ENCODE measurements around the gene SSX2IP. TPM values are rescaled to one million over a fixed set of nuclear protein-coding genes. Genes with fewer than 3 reads are reported as not detected.

Gene SSX2IP
- total RNA-seq, 2 donors from 2014 or later = 16.6 to 21.8 TPM

- Histone ChIP-seq H3K36me3 (ENCODE audit: control insufficient read depth, insufficient read depth, low read length) (peaks cover 11% of the 10 kb centered on the region), H3K9ac (ENCODE audit: extremely low read depth, low read length, poor library complexity, severe bottlenecking) (no peak overlapping the region), H3K4me1 (ENCODE audit: control insufficient read depth, insufficient read depth, low read length) (no peaks in the 10 kb centered on the region), H3K9me3 (ENCODE audit: control insufficient read depth, low read length) (no peaks in the 10 kb centered on the region), H3K27ac (ENCODE audit: low read depth, low read length) (no peak overlapping the region), H3K4me3 (ENCODE audit: low read length) (no peak overlapping the region), H3K27me3 (ENCODE audit: control insufficient read depth, insufficient read depth, low read length, poor library complexity, severe bottlenecking) (no peaks in the 10 kb centered on the region)
- no peak overlapping the region for H3K4me3 Mint-ChIP-seq
- H3K9me3 Mint-ChIP-seq = no peaks in the 10 kb centered on the region
- H3K36me3 Mint-ChIP-seq (ENCODE audit: low read depth) = no peaks in the 10 kb centered on the region
- peak; percentile 51 for DNase-seq
- H3K27ac Mint-ChIP-seq = no peak overlapping the region
- H3K4me1 Mint-ChIP-seq = no peaks in the 10 kb centered on the region
- no peaks in the 10 kb centered on the region for H3K27me3 Mint-ChIP-seq (ENCODE audit: insufficient read depth)
- TF ChIP-seq, protein P1, sequence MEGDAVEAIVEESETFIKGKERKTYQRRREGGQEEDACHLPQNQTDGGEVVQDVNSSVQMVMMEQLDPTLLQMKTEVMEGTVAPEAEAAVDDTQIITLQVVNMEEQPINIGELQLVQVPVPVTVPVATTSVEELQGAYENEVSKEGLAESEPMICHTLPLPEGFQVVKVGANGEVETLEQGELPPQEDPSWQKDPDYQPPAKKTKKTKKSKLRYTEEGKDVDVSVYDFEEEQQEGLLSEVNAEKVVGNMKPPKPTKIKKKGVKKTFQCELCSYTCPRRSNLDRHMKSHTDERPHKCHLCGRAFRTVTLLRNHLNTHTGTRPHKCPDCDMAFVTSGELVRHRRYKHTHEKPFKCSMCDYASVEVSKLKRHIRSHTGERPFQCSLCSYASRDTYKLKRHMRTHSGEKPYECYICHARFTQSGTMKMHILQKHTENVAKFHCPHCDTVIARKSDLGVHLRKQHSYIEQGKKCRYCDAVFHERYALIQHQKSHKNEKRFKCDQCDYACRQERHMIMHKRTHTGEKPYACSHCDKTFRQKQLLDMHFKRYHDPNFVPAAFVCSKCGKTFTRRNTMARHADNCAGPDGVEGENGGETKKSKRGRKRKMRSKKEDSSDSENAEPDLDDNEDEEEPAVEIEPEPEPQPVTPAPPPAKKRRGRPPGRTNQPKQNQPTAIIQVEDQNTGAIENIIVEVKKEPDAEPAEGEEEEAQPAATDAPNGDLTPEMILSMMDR (conservative IDR thresholded peaks at IDR 0.05) = peak; percentile 62
- 94% methylated on average over 1 of the region's 1 CpG; no CpG with 5 or more reads in 1 of the 2 experiments for WGBS, 2 experiments (ENCODE audit: insufficient coverage in 1 of 2, insufficient read length in 1 of 2)
Observed at GRCh38 chr1:84668185-84668584, 22.1 kb downstream of the SSX2IP start.

DNA sequence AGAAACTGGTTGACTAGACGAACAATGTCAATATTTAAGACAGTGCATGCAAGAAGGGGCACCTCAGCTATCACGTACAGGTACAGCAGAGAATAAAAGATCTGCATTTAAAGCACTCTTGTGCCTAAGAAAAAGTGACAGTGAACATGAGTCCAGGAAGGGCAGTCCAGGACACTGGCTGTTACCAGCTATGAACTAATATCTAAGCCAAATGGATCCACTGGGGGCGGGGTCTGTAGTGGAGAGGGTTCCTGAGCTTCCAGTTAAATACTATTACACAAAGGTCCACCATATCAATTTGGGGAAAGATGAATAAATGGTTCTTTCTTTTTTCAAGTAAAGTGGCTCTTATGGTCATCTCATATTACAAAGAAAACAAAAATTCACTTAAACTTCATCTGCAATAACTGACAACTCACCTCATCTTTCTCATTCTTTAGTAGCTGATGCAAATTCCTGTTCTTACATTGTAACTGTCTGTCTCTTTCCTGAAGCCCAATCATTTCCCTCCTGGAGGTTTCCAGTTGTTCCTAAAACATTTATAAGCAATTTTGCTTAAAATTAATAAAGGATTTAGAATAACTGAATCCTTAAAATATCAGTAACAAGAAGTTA is 24.5 kb downstream of the SSX2IP start:
- TF ChIP-seq, protein P1 (conservative IDR thresholded peaks at IDR 0.05) = no peak
- Histone ChIP-seq H3K27ac (ENCODE audit: low read depth, low read length) (no peak overlapping the region), H3K9ac (ENCODE audit: extremely low read depth, low read length, poor library complexity, severe bottlenecking) (no peak overlapping the region), H3K9me3 (ENCODE audit: control insufficient read depth, low read length) (no peaks in the 10 kb centered on the region), H3K4me1 (ENCODE audit: control insufficient read depth, insufficient read depth, low read length) (no peaks in the 10 kb centered on the region), H3K36me3 (ENCODE audit: control insufficient read depth, insufficient read depth, low read length) (peaks cover 22% of the 10 kb centered on the region), H3K4me3 (ENCODE audit: low read length) (no peak overlapping the region), H3K27me3 (ENCODE audit: control insufficient read depth, insufficient read depth, low read length, poor library complexity, severe bottlenecking) (no peaks in the 10 kb centered on the region)
- Mint-ChIP-seq H3K36me3 (ENCODE audit: low read depth) (no peaks in the 10 kb centered on the region), H3K4me3 (no peak overlapping the region), H3K4me1 (no peaks in the 10 kb centered on the region), H3K27ac (no peak overlapping the region), H3K9me3 (no peaks in the 10 kb centered on the region), H3K27me3 (ENCODE audit: insufficient read depth) (no peaks in the 10 kb centered on the region)
- WGBS, 2 experiments (ENCODE audit: insufficient coverage in 1 of 2, insufficient read length in 1 of 2) = 97 to 100% methylated on average over 2 to 3 of the region's 3 CpGs
- DNase-seq = no peak

DNA sequence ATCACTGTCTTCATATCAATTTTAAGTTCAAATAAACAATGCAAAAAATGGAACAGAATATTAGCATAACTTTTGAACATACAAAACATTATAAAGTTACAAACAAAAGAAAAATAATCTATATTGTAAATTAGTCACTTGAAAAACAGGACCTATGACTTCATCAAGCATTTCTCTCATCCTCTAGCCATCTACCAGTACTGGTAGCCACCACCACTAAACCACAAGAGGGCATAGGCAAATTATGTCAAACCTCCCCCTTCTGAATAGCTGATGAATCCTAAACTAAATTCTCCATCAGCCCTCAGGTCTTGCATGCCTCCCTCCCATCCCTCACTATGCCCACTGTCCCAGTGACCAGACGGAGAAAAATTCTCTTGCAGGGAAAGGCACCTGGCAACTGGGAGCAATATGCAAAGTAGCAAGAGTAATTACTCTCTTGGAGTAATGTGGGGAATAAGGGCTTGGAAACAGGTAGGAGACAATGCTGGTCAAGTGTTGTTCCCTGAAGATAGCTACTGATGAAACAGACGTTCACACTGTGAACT is 37.1 kb downstream of the SSX2IP start:
- peaks cover 5% of the 10 kb centered on the region for H3K4me1 Mint-ChIP-seq
- no peak overlapping the region for H3K27ac Mint-ChIP-seq
- no peak for DNase-seq
- Histone ChIP-seq H3K9me3 (ENCODE audit: control insufficient read depth, low read length) (no peaks in the 10 kb centered on the region), H3K9ac (ENCODE audit: extremely low read depth, low read length, poor library complexity, severe bottlenecking) (no peak overlapping the region), H3K4me3 (ENCODE audit: low read length) (no peak overlapping the region), H3K27ac (ENCODE audit: low read depth, low read length) (no peak overlapping the region), H3K4me1 (ENCODE audit: control insufficient read depth, insufficient read depth, low read length) (no peaks in the 10 kb centered on the region), H3K36me3 (ENCODE audit: control insufficient read depth, insufficient read depth, low read length) (peaks cover 42% of the 10 kb centered on the region), H3K27me3 (ENCODE audit: control insufficient read depth, insufficient read depth, low read length, poor library complexity, severe bottlenecking) (no peaks in the 10 kb centered on the region)
- WGBS, 2 experiments (ENCODE audit: insufficient coverage in 1 of 2, insufficient read length in 1 of 2) = 89% methylated on average over 2 of the region's 2 CpGs; no CpG with 5 or more reads in 1 of the 2 experiments
- TF ChIP-seq, protein P1 (conservative IDR thresholded peaks at IDR 0.05) = peak; percentile 27
- no peak overlapping the region for H3K4me3 Mint-ChIP-seq
- H3K27me3 Mint-ChIP-seq (ENCODE audit: insufficient read depth) = no peaks in the 10 kb centered on the region
- H3K9me3 Mint-ChIP-seq = no peaks in the 10 kb centered on the region
- H3K36me3 Mint-ChIP-seq (ENCODE audit: low read depth) = peaks cover 32% of the 10 kb centered on the region
